Measurements from ENCODE around the gene BRD2. TPM values are rescaled to one million over a fixed set of nuclear protein-coding genes. Genes with fewer than 3 reads are reported as not detected.

BRD2 gene
- total RNA-seq, 2 donors from 2014 or later = 238 to 291 TPM

DNA sequence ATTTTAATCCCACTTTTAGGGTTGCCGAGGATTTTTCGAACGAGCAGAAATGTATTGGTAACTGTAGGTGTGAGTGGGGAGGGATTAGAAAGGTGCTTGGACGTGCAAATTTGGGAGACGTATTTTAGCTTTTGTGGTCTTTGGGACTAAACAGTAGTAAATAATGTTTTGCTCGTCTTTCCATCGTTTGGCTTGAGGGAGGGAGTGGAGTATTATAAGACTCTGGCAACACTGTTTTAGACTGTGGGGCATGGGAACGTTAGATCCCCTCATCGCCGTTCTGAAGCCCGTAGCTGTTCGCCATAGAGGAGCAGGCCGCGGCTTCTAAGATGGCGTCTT is 2.8 kb downstream of the BRD2 start:
- Mint-ChIP-seq H3K4me1 (ENCODE audit: low read depth) (peaks cover 32% of the 10 kb centered on the region), H3K4me3 (peak overlapping the region; percentile 86 to 97), H3K27ac (peak overlapping the region; percentile 99), H3K36me3 (ENCODE audit: insufficient read depth in 2 of 2) (peaks cover 43 to 59% of the 10 kb centered on the region in 2 donors), H3K9me3 (no peaks in the 10 kb centered on the region), H3K27me3 (ENCODE audit: low read depth) (no peaks in the 10 kb centered on the region)
- DNase-seq (no peak), ATAC-seq (replicated peaks in 1 of 2) (no peak)

DNA sequence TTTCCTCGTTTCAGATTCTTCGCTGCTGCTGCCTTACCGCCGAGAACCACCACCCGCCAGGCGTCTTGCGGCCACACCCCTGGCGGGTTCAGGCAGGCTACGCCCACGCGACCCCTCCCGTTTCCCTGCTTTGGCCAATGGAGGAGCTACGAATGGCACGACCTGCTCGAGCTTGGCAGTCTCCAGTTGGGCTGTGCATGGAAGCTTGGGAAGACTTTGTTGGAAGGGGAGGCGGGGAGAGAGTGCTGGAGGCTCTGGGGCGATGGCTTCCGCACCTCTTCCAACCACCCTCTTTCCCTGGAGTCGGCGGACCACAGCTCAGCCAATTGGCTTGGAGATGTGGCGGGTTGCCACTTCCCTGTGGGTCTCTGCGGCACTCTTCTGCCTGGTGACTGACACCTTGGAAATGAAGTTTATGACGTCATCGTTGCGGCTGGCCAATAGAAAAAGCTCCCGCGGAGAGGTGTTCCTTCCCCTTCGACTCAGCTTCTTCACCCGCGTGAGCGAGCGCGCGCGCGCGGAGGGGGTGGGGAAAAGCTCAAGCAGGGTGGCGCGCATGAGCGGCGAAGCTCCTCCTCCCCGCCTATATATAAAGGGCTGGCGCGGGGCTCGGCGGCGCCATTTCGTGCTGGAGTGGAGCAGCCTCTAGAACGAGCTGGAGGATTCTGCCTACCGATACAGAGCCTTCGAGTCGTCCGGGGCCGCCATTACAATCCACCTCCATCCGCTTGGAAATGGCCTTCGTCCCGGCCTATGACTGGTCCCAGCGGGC is 3.4 kb downstream of the BRD2 start:
- DNase-seq = peak; percentile 99 to 100
- peak; percentile 49 to 50 for ATAC-seq (replicated peaks in 1 of 2)
- peaks cover 32% of the 10 kb centered on the region for H3K4me1 Mint-ChIP-seq (ENCODE audit: low read depth)
- peak overlapping the region; percentile 99 for H3K27ac Mint-ChIP-seq
- no peaks in the 10 kb centered on the region for H3K9me3 Mint-ChIP-seq
- H3K27me3 Mint-ChIP-seq (ENCODE audit: low read depth) = no peaks in the 10 kb centered on the region
- H3K4me3 Mint-ChIP-seq = peak overlapping the region; percentile 86 to 97
- H3K36me3 Mint-ChIP-seq (ENCODE audit: insufficient read depth in 2 of 2) = peaks cover 49 to 65% of the 10 kb centered on the region in 2 donors

DNA sequence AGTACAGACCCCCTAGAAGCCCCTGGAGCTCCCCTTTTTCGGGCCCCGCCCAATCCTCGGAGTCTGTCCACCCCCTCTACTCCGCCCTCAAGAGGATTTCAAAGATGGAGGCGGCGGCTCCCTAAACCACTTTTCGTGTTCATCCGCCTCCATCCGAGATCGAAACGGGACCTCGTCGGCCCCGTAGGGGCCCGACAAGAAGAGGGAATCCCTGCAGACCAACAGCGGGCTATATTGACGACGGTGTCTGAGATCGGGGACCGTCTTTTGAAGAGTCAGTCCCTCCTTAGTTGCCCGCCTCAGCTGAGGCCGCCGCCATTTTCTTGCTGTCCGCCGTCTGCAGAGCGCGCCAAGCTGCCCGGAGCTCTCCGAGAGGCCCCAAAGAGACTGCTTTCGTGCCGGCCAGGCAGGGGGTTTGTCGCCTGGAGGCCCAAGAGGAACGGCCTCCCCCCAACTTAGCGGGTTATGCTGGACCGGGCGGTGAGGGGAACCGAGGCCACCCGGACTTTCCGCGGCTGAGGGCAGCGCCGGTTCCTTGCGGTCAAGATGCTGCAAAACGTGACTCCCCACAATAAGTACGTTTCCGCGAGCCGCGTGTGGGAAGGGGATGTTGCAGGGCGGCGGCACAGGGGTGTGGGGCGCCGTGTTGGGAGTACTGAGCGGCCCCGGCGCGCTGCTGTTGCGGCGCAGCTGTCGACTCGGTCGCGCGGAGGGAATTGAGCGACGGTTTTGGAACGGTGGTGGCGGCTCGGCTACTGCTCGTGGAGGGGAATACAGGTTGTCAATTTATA is 4.2 kb downstream of the BRD2 start:
- no peaks in the 10 kb centered on the region for H3K27me3 Mint-ChIP-seq (ENCODE audit: low read depth)
- H3K4me3 Mint-ChIP-seq = peak overlapping the region; percentile 86 to 97
- peaks cover 54 to 70% of the 10 kb centered on the region in 2 donors for H3K36me3 Mint-ChIP-seq (ENCODE audit: insufficient read depth in 2 of 2)
- ATAC-seq (replicated peaks in 1 of 2) (peak; percentile 1), DNase-seq (peak; percentile 66 to 73)
- no peaks in the 10 kb centered on the region for H3K9me3 Mint-ChIP-seq
- peak overlapping the region; percentile 99 for H3K27ac Mint-ChIP-seq
- H3K4me1 Mint-ChIP-seq (ENCODE audit: low read depth) = peaks cover 32% of the 10 kb centered on the region

DNA sequence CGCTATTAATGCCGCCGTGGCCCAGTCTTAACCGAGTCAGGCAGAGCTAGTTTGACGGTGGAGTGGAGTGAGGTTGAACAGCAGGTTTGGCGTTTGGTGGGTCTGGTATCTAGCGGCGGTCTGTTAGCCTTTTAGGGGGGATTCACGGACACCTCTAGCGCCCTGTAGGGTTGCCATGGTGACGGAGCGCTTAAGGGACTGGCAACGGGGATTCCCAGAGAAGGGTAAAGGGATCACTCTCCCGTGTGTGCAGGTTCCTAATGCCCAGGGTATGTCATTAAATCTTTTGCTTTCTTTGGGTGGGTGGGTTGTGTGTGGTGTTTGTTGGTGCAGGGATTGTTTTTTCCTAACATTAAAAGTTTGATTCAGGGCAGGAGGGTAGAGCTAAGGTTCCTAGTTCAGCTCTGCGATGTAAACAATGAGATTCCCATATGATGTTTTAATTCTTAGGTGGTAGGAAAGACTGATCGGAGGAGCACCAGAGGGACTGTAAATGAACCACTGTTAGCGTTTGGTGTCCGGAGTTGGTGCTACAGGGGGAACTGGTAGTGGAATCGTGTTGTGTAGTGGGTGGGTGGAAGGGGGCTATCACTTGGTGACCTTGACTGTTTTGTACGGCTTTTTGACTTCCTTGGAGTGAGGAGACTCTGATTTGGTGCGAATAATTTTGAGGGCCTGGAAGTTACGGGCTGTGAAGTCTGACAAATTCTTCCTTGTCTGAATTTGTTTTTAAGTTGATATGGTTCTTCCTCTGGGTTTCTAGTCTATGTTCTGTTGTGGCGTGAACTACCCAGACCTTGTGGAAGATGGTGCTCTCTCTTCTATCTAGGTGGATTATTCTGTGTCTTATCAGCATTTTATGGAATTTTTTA is 5.0 kb downstream of the BRD2 start:
- DNase-seq (peak; percentile 72), ATAC-seq (replicated peaks in 1 of 2) (peak in 1 of 2 donors; percentile 0)
- H3K4me3 Mint-ChIP-seq = peak overlapping the region; percentile 86 to 97
- H3K36me3 Mint-ChIP-seq (ENCODE audit: insufficient read depth in 2 of 2) = peaks cover 57 to 75% of the 10 kb centered on the region in 2 donors
- no peaks in the 10 kb centered on the region for H3K9me3 Mint-ChIP-seq
- H3K27me3 Mint-ChIP-seq (ENCODE audit: low read depth) = no peaks in the 10 kb centered on the region
- peak overlapping the region; percentile 99 for H3K27ac Mint-ChIP-seq
- peaks cover 39% of the 10 kb centered on the region for H3K4me1 Mint-ChIP-seq (ENCODE audit: low read depth)

DNA sequence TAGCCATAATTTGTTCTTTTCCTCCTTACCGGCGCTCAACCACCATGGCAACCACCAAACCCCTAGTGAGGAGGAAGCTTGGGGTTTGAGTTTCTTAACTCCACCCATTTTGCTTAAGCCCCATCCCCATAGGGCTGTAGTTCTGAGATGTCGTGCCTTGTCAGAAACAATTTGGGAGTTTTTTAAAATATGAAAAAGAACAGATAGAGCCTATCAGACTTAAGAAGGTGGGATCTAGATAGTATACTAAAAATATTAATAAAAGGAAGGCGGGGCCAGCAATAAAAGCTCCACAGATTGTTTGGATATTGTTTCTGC is 5.6 kb downstream of the BRD2 start:
- ATAC-seq (replicated peaks in 1 of 2) (no peak), DNase-seq (peak in 1 of 2 donors; percentile 42)
- Mint-ChIP-seq H3K36me3 (ENCODE audit: insufficient read depth in 2 of 2) (peaks cover 58 to 81% of the 10 kb centered on the region in 2 donors), H3K27ac (peak overlapping the region; percentile 99), H3K9me3 (no peaks in the 10 kb centered on the region), H3K27me3 (ENCODE audit: low read depth) (no peaks in the 10 kb centered on the region), H3K4me1 (ENCODE audit: low read depth) (peaks cover 44% of the 10 kb centered on the region), H3K4me3 (peak overlapping the region; percentile 86 to 97)

DNA sequence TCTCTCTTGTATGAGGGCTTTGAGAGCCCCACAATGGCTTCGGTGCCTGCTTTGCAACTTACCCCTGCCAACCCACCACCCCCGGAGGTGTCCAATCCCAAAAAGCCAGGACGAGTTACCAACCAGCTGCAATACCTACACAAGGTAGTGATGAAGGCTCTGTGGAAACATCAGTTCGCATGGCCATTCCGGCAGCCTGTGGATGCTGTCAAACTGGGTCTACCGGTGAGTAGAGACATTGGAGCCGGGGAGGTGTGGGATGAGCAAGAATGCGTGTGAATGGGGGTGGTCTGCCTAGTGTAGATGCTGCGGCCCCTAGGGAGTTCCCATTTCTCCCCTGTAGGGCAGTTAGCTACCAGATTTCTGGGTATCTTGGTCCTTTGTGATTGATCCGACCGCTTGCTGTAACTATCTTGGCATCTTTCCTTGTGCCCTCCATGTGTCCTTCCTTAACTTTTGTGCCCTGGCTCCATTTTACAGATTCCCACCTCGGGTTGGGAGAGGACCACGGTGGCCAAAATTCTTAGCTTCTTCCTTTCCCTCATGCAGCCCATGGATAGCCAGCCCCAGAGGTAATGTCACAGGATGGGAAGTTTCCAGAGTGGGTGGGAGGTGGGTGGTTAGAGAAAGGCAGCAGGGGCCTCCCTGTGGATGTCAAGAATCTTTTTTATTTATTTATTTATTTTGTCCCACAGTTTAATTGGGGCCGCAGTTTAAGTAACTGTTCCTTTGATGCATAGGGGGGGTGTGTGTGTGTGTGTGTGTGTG is 6.3 kb downstream of the BRD2 start:
- Mint-ChIP-seq H3K4me3 (peak overlapping the region; percentile 86 to 97), H3K27ac (peak overlapping the region; percentile 99), H3K27me3 (ENCODE audit: low read depth) (no peaks in the 10 kb centered on the region), H3K4me1 (ENCODE audit: low read depth) (peaks cover 48% of the 10 kb centered on the region), H3K36me3 (ENCODE audit: insufficient read depth in 2 of 2) (peaks cover 59 to 86% of the 10 kb centered on the region in 2 donors), H3K9me3 (no peaks in the 10 kb centered on the region)
- ATAC-seq (replicated peaks in 1 of 2) (no peak), DNase-seq (no peak)

DNA sequence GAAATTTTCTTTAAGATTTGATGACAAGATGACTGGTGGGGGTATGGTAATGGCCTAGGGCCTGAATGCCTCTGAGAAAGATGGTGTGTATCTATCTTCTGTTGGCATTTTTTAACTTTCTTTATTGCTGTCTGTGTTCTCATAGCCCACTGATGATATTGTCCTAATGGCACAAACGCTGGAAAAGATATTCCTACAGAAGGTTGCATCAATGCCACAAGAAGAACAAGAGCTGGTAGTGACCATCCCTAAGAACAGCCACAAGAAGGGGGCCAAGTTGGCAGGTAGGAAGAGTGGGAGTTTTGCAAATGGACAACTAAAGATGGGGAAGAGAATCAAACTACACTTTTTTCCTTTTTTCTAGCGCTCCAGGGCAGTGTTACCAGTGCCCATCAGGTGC is 7.5 kb downstream of the BRD2 start:
- H3K4me3 Mint-ChIP-seq = peak overlapping the region; percentile 86 to 97
- H3K36me3 Mint-ChIP-seq (ENCODE audit: insufficient read depth in 2 of 2) = peaks cover 61 to 90% of the 10 kb centered on the region in 2 donors
- peaks cover 58% of the 10 kb centered on the region for H3K4me1 Mint-ChIP-seq (ENCODE audit: low read depth)
- H3K27ac Mint-ChIP-seq = peak overlapping the region; percentile 99
- no peaks in the 10 kb centered on the region for H3K9me3 Mint-ChIP-seq
- DNase-seq (no peak), ATAC-seq (replicated peaks in 1 of 2) (no peak)
- H3K27me3 Mint-ChIP-seq (ENCODE audit: low read depth) = no peaks in the 10 kb centered on the region

DNA sequence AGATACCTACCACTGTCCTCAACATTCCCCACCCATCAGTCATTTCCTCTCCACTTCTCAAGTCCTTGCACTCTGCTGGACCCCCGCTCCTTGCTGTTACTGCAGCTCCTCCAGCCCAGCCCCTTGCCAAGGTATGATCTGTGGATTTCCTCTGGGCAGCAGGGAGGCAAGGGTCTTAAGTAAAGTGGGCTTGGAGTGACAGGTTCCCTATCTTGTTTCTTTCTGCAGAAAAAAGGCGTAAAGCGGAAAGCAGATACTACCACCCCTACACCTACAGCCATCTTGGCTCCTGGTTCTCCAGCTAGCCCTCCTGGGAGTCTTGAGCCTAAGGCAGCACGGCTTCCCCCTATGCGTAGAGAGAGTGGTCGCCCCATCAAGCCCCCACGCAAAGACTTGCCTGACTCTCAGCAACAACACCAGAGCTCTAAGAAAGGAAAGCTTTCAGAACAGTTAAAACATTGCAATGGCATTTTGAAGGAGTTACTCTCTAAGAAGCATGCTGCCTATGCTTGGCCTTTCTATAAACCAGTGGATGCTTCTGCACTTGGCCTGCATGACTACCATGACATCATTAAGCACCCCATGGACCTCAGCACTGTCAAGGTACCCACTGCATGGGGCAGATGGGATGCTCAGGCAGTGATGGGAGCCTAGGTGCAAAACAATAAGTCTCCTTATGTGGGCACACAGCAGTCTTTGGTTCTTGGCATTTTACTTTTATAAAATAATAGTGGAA is 8.1 kb downstream of the BRD2 start:
- DNase-seq = no peak
- Mint-ChIP-seq H3K27me3 (ENCODE audit: low read depth) (no peaks in the 10 kb centered on the region), H3K4me3 (peak overlapping the region; percentile 86 to 97), H3K9me3 (no peaks in the 10 kb centered on the region), H3K27ac (peak overlapping the region; percentile 99), H3K4me1 (ENCODE audit: low read depth) (peaks cover 60% of the 10 kb centered on the region), H3K36me3 (ENCODE audit: insufficient read depth in 2 of 2) (peaks cover 56 to 86% of the 10 kb centered on the region in 2 donors)
- no peak for ATAC-seq (replicated peaks in 1 of 2)

DNA sequence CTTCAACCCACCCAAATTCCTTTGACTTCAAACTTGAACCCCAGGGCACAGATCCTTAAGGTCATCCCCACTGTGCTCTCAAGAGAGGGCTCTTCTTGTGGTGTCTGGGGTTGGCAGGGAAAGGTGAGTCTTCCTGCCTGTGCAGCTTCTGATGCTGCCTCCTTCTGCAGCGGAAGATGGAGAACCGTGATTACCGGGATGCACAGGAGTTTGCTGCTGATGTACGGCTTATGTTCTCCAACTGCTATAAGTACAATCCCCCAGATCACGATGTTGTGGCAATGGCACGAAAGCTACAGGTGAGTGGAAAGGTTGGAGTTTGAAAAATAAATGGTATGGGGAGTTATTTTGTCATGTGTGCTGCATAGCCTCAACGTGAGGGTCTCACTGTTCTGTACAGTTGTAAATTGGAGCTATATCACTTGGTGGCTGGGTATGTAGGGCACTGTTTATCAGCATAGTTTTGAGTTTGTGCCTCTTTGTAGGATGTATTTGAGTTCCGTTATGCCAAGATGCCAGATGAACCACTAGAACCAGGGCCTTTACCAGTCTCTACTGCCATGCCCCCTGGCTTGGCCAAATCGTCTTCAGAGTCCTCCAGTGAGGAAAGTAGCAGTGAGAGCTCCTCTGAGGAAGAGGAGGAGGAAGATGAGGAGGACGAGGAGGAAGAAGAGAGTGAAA is 9.0 kb downstream of the BRD2 start:
- Mint-ChIP-seq H3K27me3 (ENCODE audit: low read depth) (no peaks in the 10 kb centered on the region), H3K36me3 (ENCODE audit: insufficient read depth in 2 of 2) (peaks cover 56 to 88% of the 10 kb centered on the region in 2 donors), H3K9me3 (no peaks in the 10 kb centered on the region), H3K4me1 (ENCODE audit: low read depth) (peaks cover 60% of the 10 kb centered on the region), H3K4me3 (peak overlapping the region; percentile 27 to 97), H3K27ac (peak overlapping the region; percentile 99)
- DNase-seq (no peak), ATAC-seq (replicated peaks in 1 of 2) (no peak)

DNA sequence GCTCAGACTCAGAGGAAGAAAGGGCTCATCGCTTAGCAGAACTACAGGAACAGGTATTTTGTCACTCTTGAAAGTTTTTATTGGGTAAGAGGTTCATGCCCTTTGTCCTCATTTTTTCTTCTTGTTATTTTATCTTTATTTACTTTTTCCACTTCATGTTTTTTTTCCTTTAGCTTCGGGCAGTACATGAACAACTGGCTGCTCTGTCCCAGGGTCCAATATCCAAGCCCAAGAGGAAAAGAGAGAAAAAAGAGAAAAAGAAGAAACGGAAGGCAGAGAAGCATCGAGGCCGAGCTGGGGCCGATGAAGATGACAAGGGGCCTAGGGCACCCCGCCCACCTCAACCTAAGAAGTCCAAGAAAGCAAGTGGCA is 9.5 kb downstream of the BRD2 start:
- Mint-ChIP-seq H3K27me3 (ENCODE audit: low read depth) (no peaks in the 10 kb centered on the region), H3K27ac (peak overlapping the region; percentile 99), H3K9me3 (no peaks in the 10 kb centered on the region), H3K4me3 (peak overlapping the region in 1 of 2 donors; percentile 97), H3K36me3 (ENCODE audit: insufficient read depth in 2 of 2) (peaks cover 52 to 83% of the 10 kb centered on the region in 2 donors), H3K4me1 (ENCODE audit: low read depth) (peaks cover 60% of the 10 kb centered on the region)
- DNase-seq (no peak), ATAC-seq (replicated peaks in 1 of 2) (no peak)

DNA sequence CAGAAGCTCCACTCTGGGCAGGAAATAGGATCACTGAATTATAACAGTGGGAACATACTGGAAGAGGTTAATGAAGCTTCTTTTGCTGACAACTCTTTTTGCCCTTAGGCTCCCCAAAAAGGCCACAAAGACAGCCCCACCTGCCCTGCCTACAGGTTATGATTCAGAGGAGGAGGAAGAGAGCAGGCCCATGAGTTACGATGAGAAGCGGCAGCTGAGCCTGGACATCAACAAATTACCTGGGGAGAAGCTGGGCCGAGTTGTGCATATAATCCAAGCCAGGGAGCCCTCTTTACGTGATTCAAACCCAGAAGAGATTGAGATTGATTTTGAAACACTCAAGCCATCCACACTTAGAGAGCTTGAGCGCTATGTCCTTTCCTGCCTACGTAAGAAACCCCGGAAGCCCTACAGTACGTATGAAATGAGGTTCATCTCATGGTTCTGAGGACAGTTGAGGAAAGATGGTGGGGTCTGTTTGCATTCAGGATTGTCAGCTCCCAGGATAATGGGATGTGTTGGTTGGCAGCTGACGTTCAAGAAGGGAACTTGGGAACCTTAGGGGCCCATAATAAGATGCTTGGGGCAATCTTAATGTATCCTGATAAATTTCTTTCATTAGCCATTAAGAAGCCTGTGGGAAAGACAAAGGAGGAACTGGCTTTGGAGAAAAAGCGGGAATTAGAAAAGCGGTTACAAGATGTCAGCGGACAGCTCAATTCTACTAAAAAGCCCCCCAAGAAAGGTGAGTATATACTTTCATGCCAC is 11.5 kb downstream of the BRD2 start:
- no peak for ATAC-seq (replicated peaks in 1 of 2)
- Mint-ChIP-seq H3K4me3 (no peak overlapping the region), H3K36me3 (ENCODE audit: insufficient read depth in 2 of 2) (peaks cover 38 to 64% of the 10 kb centered on the region in 2 donors), H3K9me3 (no peaks in the 10 kb centered on the region), H3K4me1 (ENCODE audit: low read depth) (peaks cover 68% of the 10 kb centered on the region), H3K27me3 (ENCODE audit: low read depth) (no peaks in the 10 kb centered on the region), H3K27ac (peak overlapping the region; percentile 86)
- no peak for DNase-seq
